ENCODE data around the gene LCMT2. TPM values are rescaled to one million over a fixed set of nuclear protein-coding genes. Genes with fewer than 3 reads are reported as not detected.

LCMT2 gene
- total RNA-seq: 15.5 and 16.0 TPM in 2 replicates

- intact Hi-C loops (cut with micrococcal nuclease): loop anchor here (1.0 to 2.0 kb wide), 2 partner anchors 41 to 180 kb away; partner anchors contain the start of genes TUBGCP4 and ZSCAN29
Observed at GRCh38 chr15:43329960-43330779, at the start of gene LCMT2. TSS of gene LCMT2 (minus strand) at chr15:43330573. CDS start at chr15:43330489, 84 bp downstream.

GRCh38 chr15:43378601-43379000, 48.2 kb upstream of the LCMT2 start:
- intact Hi-C loops (cut with micrococcal nuclease): no loop called here

- intact Hi-C loops (cut with micrococcal nuclease): no loop called here
Observed at GRCh38 chr15:43376017-43376705, 45.8 kb upstream of the LCMT2 start.

- intact Hi-C loops (cut with micrococcal nuclease): loop anchor here (1.0 to 2.0 kb wide), 2 partner anchors 40 to 139 kb away; partner anchors contain the start of gene LCMT2
Observed at GRCh38 chr15:43370975-43371974, 40.9 kb upstream of the LCMT2 start, which contains the start of the genes TUBGCP4 and ZSCAN29. TSS of gene TUBGCP4 (plus strand) at chr15:43371101. CDS start at chr15:43371355, 254 bp downstream. TSS of gene ZSCAN29 (minus strand) at chr15:43371043. CDS start at chr15:43369913, 1,130 bp downstream.

GRCh38 chr15:43370310-43370974, 40.1 kb upstream of the LCMT2 start:
- intact Hi-C loops (cut with micrococcal nuclease): loop anchor here (2.0 kb wide), 1 partner anchor 40 kb away; the partner anchor contains the start of gene LCMT2

GRCh38 chr15:43361313-43361903, 31.0 kb upstream of the LCMT2 start:
- intact Hi-C loops (cut with micrococcal nuclease): no loop called here

- intact Hi-C loops (cut with micrococcal nuclease): no loop called here
Observed at GRCh38 chr15:43360821-43361220, 30.4 kb upstream of the LCMT2 start.

GRCh38 chr15:43352693-43353382, 22.5 kb upstream of the LCMT2 start:
- intact Hi-C loops (cut with micrococcal nuclease): no loop called here

GRCh38 chr15:43347114-43347513, 16.7 kb upstream of the LCMT2 start:
- intact Hi-C loops (cut with micrococcal nuclease): no loop called here

GRCh38 chr15:43346305-43346704, 15.9 kb upstream of the LCMT2 start:
- intact Hi-C loops (cut with micrococcal nuclease): no loop called here

- intact Hi-C loops (cut with micrococcal nuclease): loop anchor here (1.0 to 2.0 kb wide), 2 partner anchors 40 to 180 kb away; partner anchors contain the start of genes TUBGCP4 and ZSCAN29
Observed at GRCh38 chr15:43330780-43331087, 361 bp upstream of the LCMT2 start.

GRCh38 chr15:43329217-43329959, 985 bp downstream of the LCMT2 start:
- intact Hi-C loops (cut with micrococcal nuclease): no loop called here

- intact Hi-C loops (cut with micrococcal nuclease): no loop called here
Observed at GRCh38 chr15:43325039-43325684, 5.2 kb downstream of the LCMT2 start.

GRCh38 chr15:43318990-43319771, 11.2 kb downstream of the LCMT2 start:
- intact Hi-C loops (cut with micrococcal nuclease): no loop called here

GRCh38 chr15:43317566-43318184, 12.7 kb downstream of the LCMT2 start:
- intact Hi-C loops (cut with micrococcal nuclease): no loop called here

GRCh38 chr15:43316971-43317346, 13.4 kb downstream of the LCMT2 start:
- intact Hi-C loops (cut with micrococcal nuclease): no loop called here
